PC-3 (cell line): ENCODE data around the gene SMARCD3. TPM values are rescaled to one million over a fixed set of nuclear protein-coding genes. Genes with fewer than 3 reads are reported as not detected.

ENCODE experiments used
- ATAC-seq: fragments of 200-7000 bp; cut with Tn5 transposase; 2 replicates; pipeline ENCODE4 v1.9.1; 2020; ENCODE audit warnings: mild to moderate bottlenecking, moderate library complexity
- BruUV-seq: library from RNA; stranded (reverse); fragments of 400-500 nt; replicated peaks from 2 replicates; lab custom pipeline; 2021; lab: Mats Ljungman, UMichigan
- CTCF ChIA-PET: fragments of 300-600 bp; sonication (Branson Sonifier 250); formaldehyde crosslinking; loops from one replicate; lab custom pipeline; 2022; ENCODE audit warnings: antibody characterized with exemption; lab: Charles Lee
- POLR2A ChIA-PET: fragments of 300-600 bp; sonication (Branson Sonifier 250); formaldehyde crosslinking; loops from one replicate; lab custom pipeline; 2022; ENCODE audit warnings: antibody characterized with exemption; ENCODE audit not compliant: unreplicated experiment; lab: Charles Lee
- DNase-seq: peaks from one replicate; pipeline ENCODE4 v3.0.0-alpha.2; 2015
- H2AFZ ChIP-seq: fragments of 300-600 bp; sonication (generic); 2 replicates; pipeline ENCODE4 v1.6.0; 2016; ENCODE audit warnings: antibody characterized with exemption, low read length
- H3F3A ChIP-seq: fragments of 300-600 bp; sonication (generic); one replicate; pipeline ENCODE4 v1.6.0; 2017; ENCODE audit warnings: antibody characterized with exemption, low read length, control low read depth, mild to moderate bottlenecking; ENCODE audit not compliant: unreplicated experiment
- H3K27ac ChIP-seq: fragments of 300-600 bp; sonication (generic); 2 replicates; pipeline ENCODE4 v1.5.1; 2016; ENCODE audit warnings: mild to moderate bottlenecking, low read length
- H3K27me3 ChIP-seq: fragments of 300-600 bp; sonication (generic); 2 replicates; pipeline ENCODE4 v1.6.1; 2016; ENCODE audit warnings: low read length, mixed read lengths
- H3K36me3 ChIP-seq: fragments of 300-600 bp; sonication (generic); 2 replicates; pipeline ENCODE4 v1.6.1; 2016; ENCODE audit warnings: low read depth, mixed run types, low read length, mixed read lengths
- H3K4me1 ChIP-seq: fragments of 300-600 bp; sonication (generic); 2 replicates; pipeline ENCODE4 v1.5.1; 2016; ENCODE audit warnings: low read length; ENCODE audit not compliant: insufficient read depth
- H3K4me2 ChIP-seq: fragments of 300-600 bp; sonication (generic); 2 replicates; pipeline ENCODE4 v1.6.0; 2016; ENCODE audit warnings: low read length
- H3K4me3 ChIP-seq: fragments of 300-600 bp; sonication (generic); 2 replicates; pipeline ENCODE4 v1.5.1; 2016; ENCODE audit warnings: mild to moderate bottlenecking, low read length, mixed read lengths
- H3K79me2 ChIP-seq: fragments of 300-600 bp; sonication (generic); 2 replicates; pipeline ENCODE4 v1.6.1; 2017; ENCODE audit warnings: low read length, mixed read lengths
- H3K9ac ChIP-seq: fragments of 300-600 bp; sonication (generic); 2 replicates; pipeline ENCODE4 v1.6.0; 2016; ENCODE audit warnings: mild to moderate bottlenecking, low read length
- H3K9me2 ChIP-seq: fragments of 300-600 bp; sonication (generic); replicated peaks from 2 replicates; pipeline ENCODE4 v1.6.1; 2016; ENCODE audit warnings: mixed run types, low read length, mixed read lengths
- H3K9me3 ChIP-seq: fragments of 300-600 bp; sonication (generic); 2 replicates; pipeline ENCODE4 v1.6.1; 2016; ENCODE audit warnings: low read length, mixed read lengths
- H4K20me1 ChIP-seq: fragments of 300-600 bp; sonication (generic); 2 replicates; pipeline ENCODE4 v1.6.1; 2016; ENCODE audit warnings: low read length, mixed read lengths
- CTCF ChIP-seq: fragments of 300-600 bp; sonication (generic); conservative IDR thresholded peaks from 2 replicates; pipeline ENCODE4 v1.5.1; 2017; ENCODE audit warnings: antibody characterized with exemption, low read depth, mild to moderate bottlenecking, low read length
- EZH2 ChIP-seq: fragments of 300-600 bp; sonication (generic); IDR thresholded peaks from one replicate; pipeline ENCODE4 v1.6.1; 2017; ENCODE audit warnings: antibody characterized with exemption, mild to moderate bottlenecking, low read length; ENCODE audit not compliant: unreplicated experiment
- EZH2phosphoT487 ChIP-seq: fragments of 300-600 bp; sonication (generic); IDR thresholded peaks from 2 replicates; pipeline ENCODE4 v1.6.1; 2018; ENCODE audit warnings: mild to moderate bottlenecking, antibody characterized with exemption, low read length, borderline replicate concordance
- intact Hi-C: fragments of 100-400 bp; cut with micrococcal nuclease; formaldehyde crosslinking; loops from 2 replicates; pipeline ENCODE4 v1.9.0; 2023
- total RNA-seq: library from RNA; depleted of rRNA; stranded (reverse); fragments of >200 nt; gene quantifications from 2 replicates; pipeline ENCODE4 v1.2.3, GENCODE V29; 2014

Gene SMARCD3
- total RNA-seq, 1 experiment from 2014 or later, result 9.1 TPM

GRCh38 chr7:151292850-151293249, 44.4 kb upstream of the SMARCD3 start:
- no peak for TF ChIP-seq EZH2phosphoT487
- no peak overlapping the region for H3K4me2 ChIP-seq
- H4K20me1 ChIP-seq, result no peaks in the 10 kb centered on the region
- no peaks in the 10 kb centered on the region for H3K79me2 ChIP-seq
- H3K4me3 ChIP-seq, result no peak overlapping the region
- no peak overlapping the region for H3K9ac ChIP-seq
- no peaks in the 10 kb centered on the region for H3F3A ChIP-seq
- ATAC-seq, result no peak
- H3K9me3 ChIP-seq, result no peaks in the 10 kb centered on the region
- ChIA-PET POLR2A (no interaction called here), CTCF (no interaction called here)
- peaks cover 25% of the 10 kb centered on the region for H3K27me3 ChIP-seq
- H2AFZ ChIP-seq, result no peak overlapping the region
- DNase-seq, result no peak
- intact Hi-C loops, result no loop called here
- no peaks in the 10 kb centered on the region for H3K9me2 ChIP-seq
- H3K36me3 ChIP-seq, result no peaks in the 10 kb centered on the region
- H3K27ac ChIP-seq, result no peak overlapping the region
- no TSS peak for BruUV-seq
- no peaks in the 10 kb centered on the region for H3K4me1 ChIP-seq

GRCh38 chr7:151291206-151291605, 42.7 kb upstream of the SMARCD3 start:
- peaks cover 29% of the 10 kb centered on the region for H3K27me3 ChIP-seq
- H3K9me2 ChIP-seq, result no peaks in the 10 kb centered on the region
- H3K9me3 ChIP-seq, result no peaks in the 10 kb centered on the region
- TF ChIP-seq EZH2 (no peak), CTCF (no peak), EZH2phosphoT487 (no peak)
- no peaks in the 10 kb centered on the region for H3K79me2 ChIP-seq
- intact Hi-C loops, result no loop called here
- H3K4me2 ChIP-seq, result no peak overlapping the region
- no peaks in the 10 kb centered on the region for H4K20me1 ChIP-seq
- ATAC-seq (0 out of 2 replicates have a peak, but pooled peaks have one; percentile 20), DNase-seq (peak; percentile 6)
- POLR2A ChIA-PET, result no interaction called here
- no peak overlapping the region for H3K27ac ChIP-seq
- H3F3A ChIP-seq, result no peaks in the 10 kb centered on the region
- no peak overlapping the region for H2AFZ ChIP-seq
- BruUV-seq, result no TSS peak
- H3K4me3 ChIP-seq, result no peak overlapping the region
- CTCF ChIA-PET, result interaction anchor here (0.6 kb wide), 2 partner anchors 169 to 409 kb away, joined by 3 to 4 read pairs; no protein-coding TSS in a partner anchor
- H3K4me1 ChIP-seq, result no peaks in the 10 kb centered on the region
- H3K36me3 ChIP-seq, result no peaks in the 10 kb centered on the region
- H3K9ac ChIP-seq, result no peak overlapping the region

- H3K36me3 ChIP-seq, result no peaks in the 10 kb centered on the region
- no peak for ATAC-seq
- no peak overlapping the region for H3K4me3 ChIP-seq
- no peaks in the 10 kb centered on the region for H3K9me2 ChIP-seq
- H3K4me1 ChIP-seq, result no peaks in the 10 kb centered on the region
- no peaks in the 10 kb centered on the region for H3K79me2 ChIP-seq
- H3K4me2 ChIP-seq, result no peak overlapping the region
- no peaks in the 10 kb centered on the region for H3K9me3 ChIP-seq
- no peak overlapping the region for H3K27ac ChIP-seq
- no peaks in the 10 kb centered on the region for H3F3A ChIP-seq
- no peak overlapping the region for H3K9ac ChIP-seq
- no peaks in the 10 kb centered on the region for H4K20me1 ChIP-seq
- ChIA-PET CTCF (interaction anchor here (0.6 kb wide), 1 partner anchor 408 kb away, joined by 3 read pairs; no protein-coding TSS in a partner anchor), POLR2A (no interaction called here)
- TF ChIP-seq EZH2phosphoT487 (no peak), CTCF (no peak), EZH2 (no peak)
- H3K27me3 ChIP-seq, result peaks cover 34% of the 10 kb centered on the region
- no peak for DNase-seq
- intact Hi-C loops, result no loop called here
- H2AFZ ChIP-seq, result no peak overlapping the region
- no TSS peak for BruUV-seq
These were observed 41.9 kb upstream of the SMARCD3 start for GRCh38 chr7:151290355-151290760.
